Neural cell (in vitro differentiated cells): Measurements from ENCODE around the gene REPS2. TPM values are rescaled to one million over a fixed set of nuclear protein-coding genes. Genes with fewer than 3 reads are reported as not detected.

Experiments
- H2AFZ ChIP-seq: fragments of 200-600, 300-800 bp; sonication (generic), shearing (Covaris generic); 2 replicates; pipeline ENCODE4 v1.6.0; 2014; ENCODE audit warnings: low read depth, mild to moderate bottlenecking, antibody characterized with exemption, low read length, moderate library complexity
- H3F3A ChIP-seq: fragments of 200-600 bp; shearing (Covaris generic); 2 replicates; pipeline ENCODE4 v1.6.1; 2016; ENCODE audit warnings: mild to moderate bottlenecking, moderate library complexity, mixed read lengths, antibody characterized with exemption, low read length; ENCODE audit not compliant: insufficient read depth, poor library complexity, severe bottlenecking
- H3K27ac ChIP-seq: fragments of 200-600, 300-800 bp; sonication (generic), shearing (Covaris generic); 2 replicates; pipeline ENCODE4 v1.5.1; 2014; ENCODE audit warnings: mild to moderate bottlenecking, low read length, moderate library complexity
- H3K27me3 ChIP-seq: fragments of 300-800, 200-600 bp; sonication (generic), shearing (Covaris generic); 2 replicates; pipeline ENCODE4 v1.6.0; 2014; ENCODE audit warnings: mild to moderate bottlenecking, low read depth, low read length, moderate library complexity; ENCODE audit not compliant: insufficient read depth
- H3K36me3 ChIP-seq: fragments of 300-800, 200-600 bp; sonication (generic), shearing (Covaris generic); 2 replicates; pipeline ENCODE4 v1.5.1; 2014; ENCODE audit warnings: mild to moderate bottlenecking, antibody characterized with exemption, low read length, moderate library complexity; ENCODE audit not compliant: insufficient read depth
- H3K4me2 ChIP-seq: fragments of 300-800, 200-600 bp; sonication (generic), shearing (Covaris generic); 2 replicates; pipeline ENCODE4 v1.6.0; 2014; ENCODE audit warnings: mild to moderate bottlenecking, low read length
- H3K4me3 ChIP-seq: fragments of 300-800, 200-600 bp; sonication (generic), shearing (Covaris generic); 2 replicates; pipeline ENCODE4 v1.5.1; 2014; ENCODE audit warnings: mild to moderate bottlenecking, low read length, moderate library complexity
- H3K79me2 ChIP-seq: fragments of 200-600 bp; shearing (Covaris generic); replicated peaks from 2 replicates; pipeline ENCODE4 v1.6.0; 2014; ENCODE audit warnings: mild to moderate bottlenecking, low read length, moderate library complexity; ENCODE audit not compliant: insufficient read depth
- H3K9ac ChIP-seq: fragments of 300-800, 200-600 bp; sonication (generic), shearing (Covaris generic); 2 replicates; pipeline ENCODE4 v1.6.1; 2016; ENCODE audit warnings: mild to moderate bottlenecking, low read length, mixed read lengths
- H3K9me2 ChIP-seq: fragments of 200-600 bp; shearing (Covaris generic); 2 replicates; pipeline ENCODE4 v1.6.1; 2016; ENCODE audit warnings: mild to moderate bottlenecking, low read length, mixed read lengths; ENCODE audit not compliant: insufficient read depth
- H3K9me3 ChIP-seq: fragments of 200-600, 300-800 bp; sonication (generic), shearing (Covaris generic); 2 replicates; pipeline ENCODE4 v1.6.1; 2016; ENCODE audit warnings: mild to moderate bottlenecking, mixed run types, low read length, moderate library complexity, mixed read lengths
- H4K20me1 ChIP-seq: fragments of 200-600 bp; shearing (Covaris generic); 2 replicates; pipeline ENCODE4 v1.6.1; 2016; ENCODE audit warnings: mild to moderate bottlenecking, mixed run types; ENCODE audit not compliant: insufficient read depth
- CTCF ChIP-seq: fragments of 450-650 bp; IDR thresholded peaks from 2 replicates; pipeline ENCODE4 v1.5.1; 2014; ENCODE audit warnings: antibody characterized with exemption, mild to moderate bottlenecking, moderate library complexity; ENCODE audit not compliant: poor library complexity, severe bottlenecking
- EP300 ChIP-seq: fragments of 450-650 bp; conservative IDR thresholded peaks from 2 replicates; pipeline ENCODE4 v1.6.1; 2014; ENCODE audit warnings: antibody characterized with exemption, mild to moderate bottlenecking, moderate library complexity; ENCODE audit not compliant: poor library complexity, severe bottlenecking
- EZH2 ChIP-seq: fragments of 200-600, 300-800 bp; shearing (Covaris generic), sonication (generic); IDR thresholded peaks from 2 replicates; pipeline ENCODE4 v1.6.1; 2014; ENCODE audit warnings: antibody characterized with exemption, low read length, borderline replicate concordance, mild to moderate bottlenecking; ENCODE audit not compliant: insufficient read depth, poor library complexity, severe bottlenecking
- MXI1 ChIP-seq: fragments of 450-650 bp; conservative IDR thresholded peaks from 2 replicates; pipeline ENCODE4 v1.6.1; 2014; ENCODE audit warnings: antibody characterized with exemption, mild to moderate bottlenecking; ENCODE audit not compliant: poor library complexity, severe bottlenecking
- POLR2AphosphoS5 ChIP-seq: IDR thresholded peaks from 2 replicates; pipeline ENCODE4 v1.6.1; 2012
- RAD21 ChIP-seq: fragments of 450-650 bp; conservative IDR thresholded peaks from 2 replicates; pipeline ENCODE4 v1.6.1; 2014; ENCODE audit warnings: antibody characterized with exemption, mild to moderate bottlenecking, moderate library complexity
- SMC3 ChIP-seq: fragments of 450-650 bp; conservative IDR thresholded peaks from 2 replicates; pipeline ENCODE4 v1.6.1; 2014; ENCODE audit warnings: antibody characterized with exemption, mild to moderate bottlenecking, moderate library complexity; ENCODE audit not compliant: poor library complexity
- TAF1 ChIP-seq: IDR thresholded peaks from 2 replicates; pipeline ENCODE4 v1.6.1; 2012; ENCODE audit warnings: low read depth
- polyA plus RNA-seq: library from polyadenylated mRNA; depleted of rRNA; stranded (reverse); fragments of >200 nt; gene quantifications from 2 replicates; pipeline ENCODE4 v1.2.3, GENCODE V29; 2014
- TF ChIP-seq, protein P1 (sequence below): IDR thresholded peaks from 2 replicates; pipeline ENCODE4 v1.6.1; 2012; ENCODE audit warnings: borderline replicate concordance

REPS2 gene
- polyA plus RNA-seq, 1 donor from 2014 or later = 15.1 TPM

DNA sequence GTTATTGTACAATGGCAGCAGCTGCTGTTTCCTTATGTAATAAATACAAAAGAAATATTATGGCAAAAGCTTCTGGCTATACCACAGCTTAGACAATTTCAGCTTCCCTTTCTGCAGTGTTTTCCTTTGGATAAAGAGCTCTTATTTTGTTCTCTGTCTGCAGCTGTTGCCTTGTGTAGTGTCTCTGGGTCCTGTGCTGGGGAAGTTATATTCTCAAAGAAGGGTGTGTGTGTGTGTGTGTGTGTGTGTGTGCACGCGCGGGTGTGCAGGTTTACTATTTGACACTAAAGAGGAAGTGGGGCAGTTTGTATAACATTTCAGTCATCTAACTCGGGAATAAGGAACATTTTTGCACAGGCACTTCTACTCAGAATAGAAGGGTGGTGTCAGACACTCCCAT is 83.6 kb downstream of the REPS2 start:
- Histone ChIP-seq H3K9ac (no peak overlapping the region), H3K4me2 (no peak overlapping the region), H3K9me3 (no peaks in the 10 kb centered on the region), H3K36me3 (no peaks in the 10 kb centered on the region), H3K27me3 (no peaks in the 10 kb centered on the region), H3K4me3 (no peak overlapping the region), H2AFZ (no peak overlapping the region), H3F3A (no peaks in the 10 kb centered on the region), H3K79me2 (no peaks in the 10 kb centered on the region), H4K20me1 (no peaks in the 10 kb centered on the region), H3K9me2 (no peaks in the 10 kb centered on the region), H3K27ac (no peak overlapping the region)
- no peak for TF ChIP-seq MXI1
- no peak for TF ChIP-seq TAF1
- no peak for TF ChIP-seq POLR2AphosphoS5
- no peak for TF ChIP-seq SMC3
- TF ChIP-seq CTCF = no peak
- TF ChIP-seq RAD21 = no peak
- TF ChIP-seq EP300 = no peak
- TF ChIP-seq, protein P1, sequence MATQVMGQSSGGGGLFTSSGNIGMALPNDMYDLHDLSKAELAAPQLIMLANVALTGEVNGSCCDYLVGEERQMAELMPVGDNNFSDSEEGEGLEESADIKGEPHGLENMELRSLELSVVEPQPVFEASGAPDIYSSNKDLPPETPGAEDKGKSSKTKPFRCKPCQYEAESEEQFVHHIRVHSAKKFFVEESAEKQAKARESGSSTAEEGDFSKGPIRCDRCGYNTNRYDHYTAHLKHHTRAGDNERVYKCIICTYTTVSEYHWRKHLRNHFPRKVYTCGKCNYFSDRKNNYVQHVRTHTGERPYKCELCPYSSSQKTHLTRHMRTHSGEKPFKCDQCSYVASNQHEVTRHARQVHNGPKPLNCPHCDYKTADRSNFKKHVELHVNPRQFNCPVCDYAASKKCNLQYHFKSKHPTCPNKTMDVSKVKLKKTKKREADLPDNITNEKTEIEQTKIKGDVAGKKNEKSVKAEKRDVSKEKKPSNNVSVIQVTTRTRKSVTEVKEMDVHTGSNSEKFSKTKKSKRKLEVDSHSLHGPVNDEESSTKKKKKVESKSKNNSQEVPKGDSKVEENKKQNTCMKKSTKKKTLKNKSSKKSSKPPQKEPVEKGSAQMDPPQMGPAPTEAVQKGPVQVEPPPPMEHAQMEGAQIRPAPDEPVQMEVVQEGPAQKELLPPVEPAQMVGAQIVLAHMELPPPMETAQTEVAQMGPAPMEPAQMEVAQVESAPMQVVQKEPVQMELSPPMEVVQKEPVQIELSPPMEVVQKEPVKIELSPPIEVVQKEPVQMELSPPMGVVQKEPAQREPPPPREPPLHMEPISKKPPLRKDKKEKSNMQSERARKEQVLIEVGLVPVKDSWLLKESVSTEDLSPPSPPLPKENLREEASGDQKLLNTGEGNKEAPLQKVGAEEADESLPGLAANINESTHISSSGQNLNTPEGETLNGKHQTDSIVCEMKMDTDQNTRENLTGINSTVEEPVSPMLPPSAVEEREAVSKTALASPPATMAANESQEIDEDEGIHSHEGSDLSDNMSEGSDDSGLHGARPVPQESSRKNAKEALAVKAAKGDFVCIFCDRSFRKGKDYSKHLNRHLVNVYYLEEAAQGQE = no peak
- no peak for TF ChIP-seq EZH2

DNA sequence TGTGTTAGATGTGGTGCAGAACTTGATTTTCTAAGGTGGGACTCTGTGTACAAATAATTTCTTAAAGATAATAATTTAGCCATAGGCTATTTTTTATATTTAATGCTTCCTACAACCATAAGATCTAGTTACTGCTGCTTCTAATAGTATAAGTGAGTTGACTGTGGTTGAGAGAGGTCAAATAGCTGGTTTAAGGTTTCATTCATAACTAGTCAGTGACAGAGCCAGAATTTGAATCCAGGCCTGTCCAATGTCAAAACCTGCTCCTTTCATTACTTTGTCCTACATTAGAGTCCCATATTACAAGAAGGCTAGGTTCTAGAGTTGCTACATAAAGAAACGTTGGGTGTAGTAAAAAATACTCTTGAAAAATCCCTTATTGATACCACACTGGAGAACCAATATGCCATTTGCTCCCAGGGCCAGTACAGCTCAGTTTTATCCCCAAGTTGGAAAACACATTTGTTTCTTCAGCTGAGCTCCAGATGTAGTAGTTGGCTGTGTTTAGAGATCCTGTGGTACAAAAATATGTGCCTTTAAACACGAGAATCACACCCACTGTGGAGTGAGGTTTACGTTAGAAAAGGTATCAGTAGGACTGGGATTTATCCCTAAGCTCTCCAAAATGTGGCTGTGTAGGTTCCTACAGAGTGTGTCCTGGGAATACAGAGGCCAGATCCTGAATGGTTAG is 84.3 kb downstream of the REPS2 start:
- Histone ChIP-seq H3F3A (no peaks in the 10 kb centered on the region), H3K36me3 (no peaks in the 10 kb centered on the region), H3K9ac (no peak overlapping the region), H3K4me2 (no peak overlapping the region), H2AFZ (no peak overlapping the region), H3K4me3 (no peak overlapping the region), H4K20me1 (no peaks in the 10 kb centered on the region), H3K9me3 (no peaks in the 10 kb centered on the region), H3K79me2 (no peaks in the 10 kb centered on the region), H3K27ac (no peak overlapping the region), H3K9me2 (no peaks in the 10 kb centered on the region), H3K27me3 (no peaks in the 10 kb centered on the region)
- TF ChIP-seq TAF1 (no peak), EZH2 (no peak), SMC3 (no peak), EP300 (no peak), RAD21 (no peak), CTCF (no peak), MXI1 (no peak), POLR2AphosphoS5 (no peak)
- TF ChIP-seq, protein P1 = no peak
